ENCODE data around the gene EIF3J. TPM values are rescaled to one million over a fixed set of nuclear protein-coding genes. Genes with fewer than 3 reads are reported as not detected.

EIF3J gene
- total and polyA plus RNA-seq, 2 of the 4 experiments (the other 2 are of a cell fraction), result 51.6 to 59.9 TPM

GRCh38 chr15:44584162-44584749 is 47.3 kb downstream of the EIF3J start:
- in situ Hi-C loops (cut with MboI; ENCODE audit: low sequenced_read_pairs), result loop anchor here (5.0 kb wide), 1 partner anchor 153 kb away; the partner anchor contains the start of gene TRIM69
- ATAC-seq (ENCODE audit: low read depth) (peak; percentile 65; the same call in 1 of the 2 replicates), DNase-seq (no peak)
- no peak overlapping the region for H2AFZ ChIP-seq (replicated peaks; ENCODE audit: low read length, poor library complexity)
- no peak overlapping the region for H3K4me2 ChIP-seq (ENCODE audit: low read depth, low read length)
- H3K9me1 ChIP-seq (ENCODE audit: insufficient read depth, low read length), result no peaks in the 10 kb centered on the region; the same call in 1 of the 2 replicates
- H2BK5ac ChIP-seq (ENCODE audit: low read depth, low read length, poor library complexity, severe bottlenecking), result no peak overlapping the region
- H3K79me1 ChIP-seq (ENCODE audit: low read depth in 1 of 2, low read length in 2 of 2), result peaks cover 0 to 3% of the 10 kb centered on the region in 2 experiments; a peak in 1 of 4 replicates
- no TSS peak for BruUV-seq (replicated peaks)
- H2BK120ac ChIP-seq (ENCODE audit: low read depth, low read length), result no peak overlapping the region
- CTCF ChIA-PET, result interaction anchor here (0.5 to 1.0 kb wide), 2 partner anchors 79 to 80 kb away, joined by 3 to 4 read pairs; partner anchors contain the start of gene SPG11
- H3K23ac ChIP-seq (ENCODE audit: low read depth, low read length), result no peak overlapping the region
- H3K36me3 ChIP-seq (ENCODE audit: control insufficient read depth, insufficient read depth, low read length), result peaks cover 34% of the 10 kb centered on the region
- H3K9me3 ChIP-seq (ENCODE audit: control insufficient read depth, insufficient read depth, low read length), result no peaks in the 10 kb centered on the region
- no peaks in the 10 kb centered on the region for H4K20me1 ChIP-seq (ENCODE audit: insufficient read depth, low read length)
- H3K4me1 ChIP-seq (ENCODE audit: control insufficient read depth, insufficient read depth, low read length), result no peaks in the 10 kb centered on the region
- H2AK9ac ChIP-seq (replicated peaks; ENCODE audit: low read depth, low read length, poor library complexity), result no peak overlapping the region
- H4K91ac ChIP-seq (ENCODE audit: insufficient read depth, low read depth, low read length), result no peak overlapping the region
- peak; percentile 30 for TF ChIP-seq CTCF (conservative IDR thresholded peaks at IDR 0.05; ENCODE audit: low read depth, low read length)
- TF ChIP-seq RCOR1 (IDR thresholded peaks at IDR 0.05; ENCODE audit: insufficient replicate concordance, low read length), result no peak
- dilution Hi-C loops (cut with HindIII; ENCODE audit: low sequenced_read_pairs, unreplicated experiment), result no loop called here
- H3K14ac ChIP-seq (replicated peaks; ENCODE audit: low read depth, low read length), result no peak overlapping the region
- 100% methylated on average over 1 of the region's 5 CpGs; no CpG with 5 or more reads in 1 of the 2 experiments for WGBS, 2 experiments (ENCODE audit: extremely low coverage in 2 of 2, insufficient read length in 1 of 2)
- POLR2A ChIA-PET (ENCODE audit: unreplicated experiment), result no interaction called here
- H3K56ac ChIP-seq (ENCODE audit: extremely low read depth, insufficient read depth, low read length), result no peak overlapping the region
- H4K5ac ChIP-seq (ENCODE audit: low read depth, low read length), result no peak overlapping the region
- H3K4ac ChIP-seq (ENCODE audit: low read depth, low read length), result no peak overlapping the region
- no peak overlapping the region for H4K8ac ChIP-seq (ENCODE audit: low read depth in 2 of 2, low read length in 2 of 2)
- H3K18ac ChIP-seq (ENCODE audit: low read depth, low read length), result no peak overlapping the region
- intact Hi-C loops (cut with micrococcal nuclease), result no loop called here
- H3K27me3 ChIP-seq (ENCODE audit: control insufficient read depth, insufficient read depth, low read length), result no peaks in the 10 kb centered on the region
- H3K27ac ChIP-seq (ENCODE audit: insufficient read depth, low read length), result no peak overlapping the region
- H3K9ac ChIP-seq (ENCODE audit: low read depth, low read length), result no peak overlapping the region
- H2BK15ac ChIP-seq (ENCODE audit: low read depth, low read length), result no peak overlapping the region
- H3K4me3 ChIP-seq (ENCODE audit: insufficient read depth, low read depth, low read length), result no peak overlapping the region
- no peak overlapping the region for H2BK20ac ChIP-seq (ENCODE audit: low read depth, low read length)
- H2AK5ac ChIP-seq (ENCODE audit: low read depth, low read length), result no peak overlapping the region
